Gastrocnemius medialis (tissue), 4 donors: ENCODE data around the gene ARHGEF18.

Experiments
- POLR2A ChIP-seq, 2 donors: fragments of 450-650 bp; IDR thresholded peaks; one replicate each; pipeline ENCODE4 v1.6.1; 2017; ENCODE audit warnings: antibody characterized with exemption in 2 of 2, mild to moderate bottlenecking in 2 of 2, moderate library complexity in 2 of 2
- TF ChIP-seq, protein P1 (sequence below), 5 experiments: fragments of 450-650 bp in 3 of 5; fragments of 200-600 bp in 2 of 5; sonication (generic) in 2 of 5; IDR thresholded peaks in 4 of 5; conservative IDR thresholded peaks in 1 of 5; 1 replicate in 4 of 5; 2 replicates in 1 of 5; pipeline ENCODE4 v1.5.1; 2016 to 2019; ENCODE audit warnings: antibody characterized with exemption in 5 of 5, mild to moderate bottlenecking in 3 of 5, moderate library complexity in 3 of 5

DNA sequence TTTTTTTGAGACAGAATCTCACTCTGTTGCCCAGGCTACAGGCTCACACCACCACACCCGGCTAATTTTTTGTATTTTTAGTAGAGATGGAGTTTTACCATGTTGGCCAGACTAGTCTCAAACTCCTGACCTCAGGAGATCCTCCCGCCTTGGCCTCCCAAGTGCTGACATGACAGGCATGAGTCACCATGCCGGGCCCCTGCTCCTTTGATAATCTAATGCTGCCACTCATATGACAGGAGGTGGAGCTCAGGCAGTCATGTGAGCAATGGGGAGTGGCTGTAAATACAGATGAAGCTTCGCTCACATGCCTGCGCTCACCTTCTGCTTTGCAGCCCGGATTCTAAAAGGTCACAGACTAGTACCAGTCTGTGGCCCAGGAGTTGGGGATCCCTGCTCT lies 25.1 kb downstream of the ARHGEF18 start:
- TF ChIP-seq, protein P1, sequence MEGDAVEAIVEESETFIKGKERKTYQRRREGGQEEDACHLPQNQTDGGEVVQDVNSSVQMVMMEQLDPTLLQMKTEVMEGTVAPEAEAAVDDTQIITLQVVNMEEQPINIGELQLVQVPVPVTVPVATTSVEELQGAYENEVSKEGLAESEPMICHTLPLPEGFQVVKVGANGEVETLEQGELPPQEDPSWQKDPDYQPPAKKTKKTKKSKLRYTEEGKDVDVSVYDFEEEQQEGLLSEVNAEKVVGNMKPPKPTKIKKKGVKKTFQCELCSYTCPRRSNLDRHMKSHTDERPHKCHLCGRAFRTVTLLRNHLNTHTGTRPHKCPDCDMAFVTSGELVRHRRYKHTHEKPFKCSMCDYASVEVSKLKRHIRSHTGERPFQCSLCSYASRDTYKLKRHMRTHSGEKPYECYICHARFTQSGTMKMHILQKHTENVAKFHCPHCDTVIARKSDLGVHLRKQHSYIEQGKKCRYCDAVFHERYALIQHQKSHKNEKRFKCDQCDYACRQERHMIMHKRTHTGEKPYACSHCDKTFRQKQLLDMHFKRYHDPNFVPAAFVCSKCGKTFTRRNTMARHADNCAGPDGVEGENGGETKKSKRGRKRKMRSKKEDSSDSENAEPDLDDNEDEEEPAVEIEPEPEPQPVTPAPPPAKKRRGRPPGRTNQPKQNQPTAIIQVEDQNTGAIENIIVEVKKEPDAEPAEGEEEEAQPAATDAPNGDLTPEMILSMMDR (IDR thresholded peaks at IDR 0.05 in 4 of 5, conservative IDR thresholded peaks at IDR 0.05 in 1 of 5), result no peak
- no peak for TF ChIP-seq POLR2A (IDR thresholded peaks at IDR 0.05)
